ENCODE measurements around the gene KCTD16.

DNA sequence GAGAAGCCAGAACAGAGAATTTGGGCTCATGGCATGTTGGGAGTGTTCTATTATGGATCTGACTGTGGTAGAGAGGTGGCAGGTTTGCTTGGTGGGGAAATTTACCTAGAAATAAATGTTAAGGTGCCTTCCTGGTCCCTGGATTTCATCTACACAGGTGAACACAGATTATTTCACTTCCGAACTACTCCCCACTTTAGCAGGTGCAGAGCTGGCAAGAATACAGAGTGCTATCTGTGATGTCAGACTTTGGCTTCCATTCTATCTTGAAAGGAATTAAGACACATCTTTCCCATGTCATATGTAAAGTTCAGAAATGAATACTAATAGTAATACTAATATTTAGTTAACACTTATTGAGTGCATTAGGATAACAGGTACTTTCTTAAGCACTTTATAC, 234.0 kb downstream of the KCTD16 start:
- TF ChIP-seq FOXM1 (IDR thresholded peaks at IDR 0.05; ENCODE audit: borderline replicate concordance) (no peak), ARNT (IDR thresholded peaks at IDR 0.05) (no peak), HDGF (IDR thresholded peaks at IDR 0.05; ENCODE audit: borderline replicate concordance) (no peak), FOXA1 (IDR thresholded peaks at IDR 0.05) (no peak)
